ENCODE measurements around the gene YTHDF2.

GRCh38 chr1:28813931-28814465 is 77.3 kb downstream of the YTHDF2 start:
- no peak for TF ChIP-seq CTCF (IDR thresholded peaks at IDR 0.05)
- TF ChIP-seq SIN3A (IDR thresholded peaks at IDR 0.05; ENCODE audit: borderline replicate concordance, insufficient read depth, low read depth, low read length): no peak

Data from Panc1 (cell line).